ENCODE measurements around the gene RNF149. TPM values are rescaled to one million over a fixed set of nuclear protein-coding genes. Genes with fewer than 3 reads are reported as not detected.
A peak's percentile ranks its signal among the peaks of the same experiment; 100 is the strongest.
"Not testable (repeated sequence)": the region's sequence is repeated elsewhere in the genome, so short reads cannot be mapped to it uniquely, and the experiment has no call there.

Gene RNF149
- polyA plus RNA-seq, 2 of the 4 experiments (the other 2 are of a cell fraction) = 28.8 to 34.8 TPM

DNA sequence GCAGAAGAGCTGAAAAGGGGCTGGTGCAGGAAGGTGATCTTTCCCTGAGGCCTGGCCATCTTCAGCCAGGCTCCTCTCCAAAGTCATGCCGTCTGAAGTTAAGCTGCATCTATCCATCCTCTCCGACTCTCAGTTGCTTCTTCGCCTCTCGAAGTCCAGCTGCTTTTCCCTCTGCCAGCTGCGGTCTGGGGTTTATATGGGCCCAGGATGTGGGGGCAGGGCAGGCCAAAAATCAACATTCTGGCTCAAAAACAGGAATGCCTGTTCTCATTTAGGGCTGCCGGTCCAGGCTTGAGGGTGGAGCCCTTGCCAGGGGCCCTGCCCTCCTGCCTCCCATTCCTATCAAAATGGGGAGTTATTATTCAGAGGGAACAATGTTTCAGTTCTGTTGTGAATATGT is 47.6 kb upstream of the RNF149 start:
- POLR2A ChIA-PET = no interaction called here
- peak overlapping the region; percentile 40 for H3K4me2 ChIP-seq
- ATAC-seq (no peak), FAIRE-seq (no peak), DNase-seq (ENCODE audit: low read depth in 1 of 2, low spot score in 1 of 2) (no peak)
- no peak for TF ChIP-seq JUNB (IDR thresholded peaks at IDR 0.05)
- TF ChIP-seq HOXB5 (CRISPR knock-in tag; IDR thresholded peaks at IDR 0.05) = no peak
- no peak for TF ChIP-seq HOXA7 (CRISPR knock-in tag; IDR thresholded peaks at IDR 0.05)
- no peak for TF ChIP-seq CHD2 (IDR thresholded peaks at IDR 0.05; ENCODE audit: low read length, partially characterized antibody)
- no peak for TF ChIP-seq SMC3 (IDR thresholded peaks at IDR 0.05)
- no peak for TF ChIP-seq MYC (IDR thresholded peaks at IDR 0.05; ENCODE audit: borderline replicate concordance, low read length)
- no peak for TF ChIP-seq PHF8 (IDR thresholded peaks at IDR 0.05; ENCODE audit: borderline replicate concordance, low read depth)
- TF ChIP-seq MAZ (IDR thresholded peaks at IDR 0.05; ENCODE audit: borderline replicate concordance, low read depth, low read length) = no peak
- TF ChIP-seq POLR2A (IDR thresholded peaks at IDR 0.05; ENCODE audit: low read length) = no peak
- WGBS (ENCODE audit: missing lambda C conversion rate) = 85% methylated on average over 6 of the region's 6 CpGs
- CTCF ChIA-PET = interaction anchor here (0.6 to 3.9 kb wide), 3 partner anchors 14 to 481 kb away, joined by 3 to 24 read pairs (median 7); partner anchors contain the start of gene CREG2
- H3K4me1 ChIP-seq = peaks cover 44% of the 10 kb centered on the region
- no peak overlapping the region for H3K4me3 ChIP-seq
- H3K27ac ChIP-seq = peak overlapping the region in 1 of 2 experiments; percentile 70; a peak in 3 of 6 replicates
- H3K9me3 ChIP-seq = no peaks in the 10 kb centered on the region

DNA sequence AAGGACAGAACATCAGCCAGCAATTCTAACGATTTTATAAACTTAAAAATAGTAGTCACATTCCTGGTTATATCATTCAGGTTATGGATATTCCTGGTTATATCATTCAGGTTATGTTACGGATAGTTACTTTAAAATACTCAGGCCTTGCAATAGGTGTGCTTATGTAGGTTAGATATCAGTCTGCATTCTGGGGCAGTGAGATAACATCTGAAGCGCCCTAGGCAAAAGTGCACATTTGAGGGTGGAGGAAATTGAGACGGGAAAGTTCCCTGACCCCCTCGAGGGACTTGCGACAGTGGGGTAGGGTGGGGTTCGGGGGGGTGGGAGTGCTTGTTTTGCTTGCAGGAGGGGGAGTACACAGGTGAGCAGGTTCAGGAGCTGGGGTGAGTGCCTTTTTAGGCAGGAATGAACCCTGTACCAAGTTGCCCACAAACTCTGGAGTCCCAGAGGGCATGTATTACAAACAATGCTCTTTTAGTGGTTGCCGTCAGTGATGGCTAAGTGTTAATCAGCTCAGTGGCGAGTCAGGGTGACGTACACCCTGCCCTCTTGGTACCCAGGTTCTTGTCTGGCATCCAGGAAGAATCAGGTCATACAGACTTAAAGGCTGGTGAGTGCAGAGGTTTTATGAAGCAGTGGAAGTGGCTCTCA is 47.0 kb upstream of the RNF149 start:
- ChIA-PET POLR2A (no interaction called here), CTCF (interaction anchor here (0.6 to 5.8 kb wide), 4 partner anchors 13 to 481 kb away, joined by 3 to 50 read pairs (median 16); partner anchors contain the start of gene CREG2)
- Histone ChIP-seq H3K4me2 (no peak overlapping the region), H3K9me3 (no peaks in the 10 kb centered on the region), H3K4me1 (peaks cover 38% of the 10 kb centered on the region), H3K4me3 (no peak overlapping the region), H3K27ac (peak overlapping the region in 1 of 2 experiments; percentile 70; a peak in 3 of 6 replicates)
- FAIRE-seq (no peak), DNase-seq (ENCODE audit: low read depth in 1 of 2, low spot score in 1 of 2) (no peak), ATAC-seq (no peak; a peak in 2 of 6 replicates)
- TF ChIP-seq MAX (IDR thresholded peaks at IDR 0.05) (no peak), BCL3 (IDR thresholded peaks at IDR 0.05) (no peak), RARB (CRISPR knock-in tag; IDR thresholded peaks at IDR 0.05) (no peak)
- 58% methylated on average over 7 of the region's 10 CpGs for WGBS (ENCODE audit: missing lambda C conversion rate)

GRCh38 chr2:101354420-101355311 is 46.2 kb upstream of the RNF149 start:
- POLR2A ChIA-PET = no interaction called here
- no peak for FAIRE-seq

DNA sequence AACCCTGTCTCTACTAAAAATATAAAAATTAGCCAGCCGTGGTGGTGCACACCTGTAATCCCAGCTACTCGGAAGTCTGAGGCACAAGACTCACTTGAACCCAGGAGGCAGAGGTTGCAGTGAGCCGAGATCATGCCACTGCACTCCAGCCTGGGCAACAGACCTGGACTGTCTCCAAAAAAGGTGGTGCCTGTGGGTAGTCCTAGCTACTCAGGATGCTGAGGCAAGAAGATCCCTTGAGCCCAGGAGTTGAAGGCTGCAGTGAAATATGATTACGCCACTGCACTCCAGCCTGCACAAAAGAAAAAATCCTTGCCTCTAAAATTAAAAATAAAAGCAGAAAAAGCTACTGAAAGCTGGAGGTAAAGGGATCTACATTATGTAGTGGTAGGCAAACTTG is 44.1 kb upstream of the RNF149 start:
- ATAC-seq; H3K4me3 ChIP-seq; DNase-seq (ENCODE audit: low read depth in 1 of 2, low spot score in 1 of 2); POLR2A ChIA-PET; H3K9me3 ChIP-seq; H3K4me2 ChIP-seq; FAIRE-seq; H3K27ac ChIP-seq: not testable (repeated sequence)
- CTCF ChIA-PET = interaction anchor here (0.9 to 5.8 kb wide), 4 partner anchors 11 to 521 kb away, joined by 3 to 50 read pairs (median 4); no protein-coding TSS in a partner anchor
- H3K4me1 ChIP-seq = peaks cover 21% of the 10 kb centered on the region
- WGBS (ENCODE audit: missing lambda C conversion rate) = 83% methylated on average over 4 of the region's 4 CpGs

More at GRCh38 chr2:101354420-101355311, 46.2 kb upstream of the RNF149 start:
- WGBS (ENCODE audit: missing lambda C conversion rate) = 86% methylated on average over 21 of the region's 21 CpGs
- no peak for ATAC-seq
- H3K9me3 ChIP-seq = no peaks in the 10 kb centered on the region
- no peak overlapping the region for H3K4me3 ChIP-seq
- CTCF ChIA-PET = interaction anchor here (1.7 to 5.8 kb wide), 2 partner anchors 13 to 32 kb away, joined by 7 to 50 read pairs; partner anchors contain the start of gene CREG2
- no peak overlapping the region for H3K4me2 ChIP-seq
- no peak for TF ChIP-seq SREBF2 (IDR thresholded peaks at IDR 0.05)
- no peak for TF ChIP-seq NFE2L2 (conservative IDR thresholded peaks at IDR 0.05; ENCODE audit: low read length)
- TF ChIP-seq JUNB (IDR thresholded peaks at IDR 0.05) = no peak
- no peak for TF ChIP-seq PHF8 (IDR thresholded peaks at IDR 0.05; ENCODE audit: borderline replicate concordance, low read depth)
- no peak for TF ChIP-seq KDM5A (IDR thresholded peaks at IDR 0.05)
- no peak overlapping the region for H3K27ac ChIP-seq
- no peak for DNase-seq (ENCODE audit: low read depth in 1 of 2, low spot score in 1 of 2)
- peaks cover 32% of the 10 kb centered on the region for H3K4me1 ChIP-seq
